ENCODE data around the gene STK17B.

The STK17B gene

DNA sequence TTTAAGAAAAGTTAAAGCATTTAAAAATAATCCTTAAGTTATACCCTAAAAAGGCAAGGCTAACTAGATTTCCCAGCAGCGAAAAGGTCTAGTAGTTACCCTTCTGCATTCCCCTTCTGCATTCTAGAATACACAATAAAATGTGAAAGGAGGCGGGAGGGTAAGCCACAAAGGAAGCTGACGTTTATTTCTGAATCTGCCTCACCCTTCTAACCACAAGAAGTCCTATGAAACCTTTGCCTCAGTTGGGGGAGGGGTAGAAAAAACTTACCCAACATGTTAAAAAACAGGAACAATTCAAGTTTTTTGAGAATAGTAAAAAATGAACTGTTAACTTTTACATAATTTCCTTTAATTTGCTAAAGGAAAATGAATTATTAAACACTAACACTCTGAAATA is 11.3 kb downstream of the STK17B start:
- intact Hi-C loops (cut with micrococcal nuclease) = no loop called here
- Mint-ChIP-seq H3K4me1 (ENCODE audit: low read depth) (peaks cover 17% of the 10 kb centered on the region), H3K27me3 (no peaks in the 10 kb centered on the region), H3K36me3 (ENCODE audit: low read depth) (peaks cover 45% of the 10 kb centered on the region), H3K9me3 (no peaks in the 10 kb centered on the region), H3K27ac (peak overlapping the region; percentile 32), H3K4me3 (no peak overlapping the region)

DNA sequence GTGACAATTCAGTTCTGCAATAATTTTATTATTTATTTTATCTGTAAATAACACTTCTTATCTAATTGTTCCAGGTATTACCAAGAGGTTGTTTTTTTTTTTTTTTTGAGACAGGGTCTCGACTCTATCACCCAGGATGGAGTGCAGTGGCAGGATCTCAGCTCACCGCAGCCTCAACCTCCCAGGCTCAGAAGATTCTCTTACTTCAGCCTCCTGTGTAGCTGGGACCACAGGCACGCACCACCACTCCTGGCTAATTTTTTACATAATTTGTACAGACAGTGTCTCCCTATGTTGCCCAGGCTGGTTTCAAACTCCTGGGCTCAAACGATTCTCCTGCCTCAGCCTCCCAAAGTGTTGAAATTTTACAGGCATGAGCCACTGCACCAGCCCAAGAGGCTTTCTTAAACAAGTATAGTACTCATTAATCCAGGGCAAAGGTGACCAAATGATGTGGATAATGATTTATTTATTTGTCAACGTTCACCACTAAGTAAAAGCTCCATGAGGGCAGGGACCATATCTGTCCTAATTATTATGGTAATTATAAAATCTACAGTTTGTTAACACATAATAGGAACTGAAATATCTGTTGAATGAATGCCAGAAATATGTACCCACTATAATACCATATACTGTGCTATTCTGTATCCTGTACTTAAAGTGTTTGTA is 12.0 kb downstream of the STK17B start:
- intact Hi-C loops (cut with micrococcal nuclease) = no loop called here
- H3K4me3 Mint-ChIP-seq = peak overlapping the region; percentile 60
- peaks cover 11% of the 10 kb centered on the region for H3K4me1 Mint-ChIP-seq (ENCODE audit: low read depth)

DNA sequence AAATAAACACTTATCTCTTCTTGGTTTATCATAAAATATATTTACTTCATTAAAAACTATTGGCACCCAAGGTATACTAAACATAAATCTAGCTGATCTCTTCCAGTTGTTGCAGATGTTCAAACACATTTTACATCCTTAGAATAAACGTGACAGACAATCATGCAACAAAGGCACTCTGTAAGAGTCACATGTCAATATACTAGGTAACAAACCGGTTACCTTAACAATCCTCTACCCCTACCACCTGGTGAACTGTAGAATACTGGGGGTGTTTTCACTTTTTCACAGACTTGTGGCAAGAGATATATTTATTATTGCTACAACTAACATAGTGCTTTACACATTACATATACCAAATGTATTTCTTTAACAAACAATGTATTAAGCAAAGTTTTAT is 15.8 kb downstream of the STK17B start:
- Mint-ChIP-seq H3K4me1 (ENCODE audit: low read depth) (peaks cover 15% of the 10 kb centered on the region), H3K9me3 (no peaks in the 10 kb centered on the region), H3K36me3 (ENCODE audit: low read depth) (peaks cover 48% of the 10 kb centered on the region), H3K4me3 (no peak overlapping the region), H3K27ac (no peak overlapping the region), H3K27me3 (no peaks in the 10 kb centered on the region)
- intact Hi-C loops (cut with micrococcal nuclease) = no loop called here

More for the DNA sequence above, 12.0 kb downstream of the STK17B start:
- Mint-ChIP-seq H3K36me3 (ENCODE audit: low read depth) (peaks cover 46% of the 10 kb centered on the region), H3K9me3 (no peaks in the 10 kb centered on the region), H3K27me3 (no peaks in the 10 kb centered on the region), H3K27ac (peak overlapping the region; percentile 91)

DNA sequence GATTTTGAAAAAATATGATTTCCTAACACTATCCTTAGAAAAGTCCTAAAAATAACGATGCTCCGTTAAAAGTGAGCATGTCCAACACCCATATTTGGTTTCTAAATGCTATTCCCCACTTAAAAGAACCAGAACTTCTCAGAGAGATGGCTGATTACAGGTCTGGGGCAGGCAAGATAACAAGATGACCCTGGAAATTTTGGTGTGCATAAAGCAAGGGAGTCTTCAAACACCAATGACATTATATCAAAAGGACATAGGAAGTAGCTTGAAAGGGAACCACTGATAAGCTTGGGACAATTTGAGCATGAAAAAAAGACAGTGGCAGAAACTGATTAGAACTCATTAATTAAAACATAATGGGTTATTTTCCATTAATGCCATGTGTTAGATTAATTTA is 17.9 kb downstream of the STK17B start:
- intact Hi-C loops (cut with micrococcal nuclease) = loop anchor here (5.0 kb wide), 1 partner anchor 124 kb away; no protein-coding TSS in a partner anchor
- no peak overlapping the region for H3K4me3 Mint-ChIP-seq
- H3K27ac Mint-ChIP-seq = peak overlapping the region; percentile 45
- no peaks in the 10 kb centered on the region for H3K27me3 Mint-ChIP-seq
- H3K9me3 Mint-ChIP-seq = no peaks in the 10 kb centered on the region
- H3K36me3 Mint-ChIP-seq (ENCODE audit: low read depth) = peaks cover 55% of the 10 kb centered on the region
- peaks cover 21% of the 10 kb centered on the region for H3K4me1 Mint-ChIP-seq (ENCODE audit: low read depth)

DNA sequence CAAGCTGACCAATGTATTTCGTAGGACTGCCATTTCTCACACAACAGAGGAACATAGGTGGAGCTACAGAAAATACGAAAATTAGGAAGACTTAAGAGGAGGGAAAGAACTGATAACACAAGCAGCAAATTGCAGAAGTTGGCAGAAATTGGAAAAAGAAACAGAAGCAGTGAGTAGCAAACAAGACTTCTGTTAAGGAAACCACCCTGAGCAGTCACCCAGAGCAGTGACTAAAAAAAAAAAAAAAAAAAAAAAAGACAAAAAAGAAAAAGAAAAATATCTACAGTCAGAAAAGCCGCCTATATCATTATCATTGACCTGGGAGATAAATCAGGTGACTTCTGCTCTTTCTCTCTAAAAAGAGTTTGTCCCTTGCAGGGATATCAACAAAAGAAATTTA is 21.4 kb downstream of the STK17B start:
- Mint-ChIP-seq H3K36me3 (ENCODE audit: low read depth) (peaks cover 68% of the 10 kb centered on the region), H3K4me1 (ENCODE audit: low read depth) (peaks cover 28% of the 10 kb centered on the region), H3K9me3 (no peaks in the 10 kb centered on the region), H3K4me3 (no peak overlapping the region), H3K27me3 (no peaks in the 10 kb centered on the region), H3K27ac (peak overlapping the region; percentile 74)
- intact Hi-C loops (cut with micrococcal nuclease) = loop anchor here (5.0 kb wide), 1 partner anchor 127 kb away; no protein-coding TSS in a partner anchor

DNA sequence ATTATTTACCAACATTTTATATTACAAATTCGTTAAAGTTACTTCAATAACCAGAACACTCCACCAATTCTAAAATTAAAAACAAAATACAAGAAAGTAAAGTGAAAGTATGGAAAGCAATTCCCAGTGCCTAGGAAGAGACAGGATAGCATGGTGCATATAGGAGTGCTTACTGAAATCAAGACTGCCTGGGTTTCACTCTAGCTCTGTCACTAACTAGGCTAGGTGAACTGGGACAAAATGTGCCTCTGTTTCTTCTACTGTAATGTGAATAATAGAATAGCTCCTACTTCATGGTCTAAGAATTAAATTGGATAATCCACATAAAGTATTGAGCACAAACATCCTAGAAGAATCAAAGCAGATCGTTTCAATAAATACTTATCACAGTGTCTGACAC is 22.6 kb downstream of the STK17B start:
- peaks cover 68% of the 10 kb centered on the region for H3K36me3 Mint-ChIP-seq (ENCODE audit: low read depth)
- H3K9me3 Mint-ChIP-seq = no peaks in the 10 kb centered on the region
- H3K27me3 Mint-ChIP-seq = no peaks in the 10 kb centered on the region
- intact Hi-C loops (cut with micrococcal nuclease) = no loop called here
- no peak overlapping the region for H3K27ac Mint-ChIP-seq
- peaks cover 22% of the 10 kb centered on the region for H3K4me1 Mint-ChIP-seq (ENCODE audit: low read depth)
- H3K4me3 Mint-ChIP-seq = no peak overlapping the region

DNA sequence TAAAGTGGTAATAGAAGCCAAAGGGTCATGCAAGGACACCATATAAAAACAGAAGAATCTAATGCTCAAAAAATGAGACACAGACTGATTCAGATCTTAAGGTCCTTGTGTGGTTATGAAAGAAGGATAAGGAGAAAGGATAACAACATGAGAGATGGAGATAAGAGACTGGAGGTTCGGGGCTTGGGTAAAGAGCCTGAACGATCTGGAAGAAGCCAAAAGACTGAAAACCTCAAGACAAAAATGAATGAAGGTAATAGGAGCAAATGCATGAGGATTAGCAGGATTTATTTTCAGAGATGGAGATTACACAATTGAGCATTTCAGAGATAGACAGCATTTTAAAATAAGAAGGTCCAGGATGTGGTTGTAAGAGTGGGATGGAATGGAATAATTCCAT is 26.1 kb downstream of the STK17B start:
- Mint-ChIP-seq H3K9me3 (no peaks in the 10 kb centered on the region), H3K4me3 (no peak overlapping the region)

DNA sequence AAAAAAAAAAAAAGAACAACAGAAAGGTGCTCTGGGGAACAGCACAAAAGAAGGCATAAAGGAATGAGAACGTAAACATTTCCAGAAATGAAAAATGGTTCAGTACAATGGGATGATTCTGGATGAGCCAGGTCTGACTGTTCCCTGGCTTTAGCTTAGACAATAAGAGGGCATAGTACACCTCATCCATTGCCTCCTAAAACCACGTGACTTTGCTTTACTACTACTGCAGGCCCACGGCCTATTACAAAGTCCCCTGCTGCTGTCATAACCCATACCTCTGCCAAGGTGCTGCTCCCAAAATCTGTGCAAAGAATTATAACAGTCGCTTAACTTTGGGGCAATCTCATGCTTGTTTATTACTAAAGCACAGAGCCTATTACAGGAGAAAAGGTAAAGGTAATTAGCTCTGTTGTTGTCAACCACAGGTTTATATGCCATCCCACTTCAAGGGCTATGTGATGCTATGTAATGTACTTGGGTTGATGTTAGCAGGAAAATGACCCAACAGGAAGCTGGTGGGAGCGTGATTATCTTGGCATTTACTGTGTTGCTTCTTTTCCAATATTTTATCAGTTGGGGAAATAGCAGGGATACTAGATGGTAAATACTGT is 26.8 kb downstream of the STK17B start:
- intact Hi-C loops (cut with micrococcal nuclease) = no loop called here

More for the DNA sequence above, 26.1 kb downstream of the STK17B start:
- Mint-ChIP-seq H3K27me3 (no peaks in the 10 kb centered on the region), H3K27ac (no peak overlapping the region), H3K36me3 (ENCODE audit: low read depth) (peaks cover 83% of the 10 kb centered on the region), H3K4me1 (ENCODE audit: low read depth) (peaks cover 20% of the 10 kb centered on the region)
- intact Hi-C loops (cut with micrococcal nuclease) = no loop called here

DNA sequence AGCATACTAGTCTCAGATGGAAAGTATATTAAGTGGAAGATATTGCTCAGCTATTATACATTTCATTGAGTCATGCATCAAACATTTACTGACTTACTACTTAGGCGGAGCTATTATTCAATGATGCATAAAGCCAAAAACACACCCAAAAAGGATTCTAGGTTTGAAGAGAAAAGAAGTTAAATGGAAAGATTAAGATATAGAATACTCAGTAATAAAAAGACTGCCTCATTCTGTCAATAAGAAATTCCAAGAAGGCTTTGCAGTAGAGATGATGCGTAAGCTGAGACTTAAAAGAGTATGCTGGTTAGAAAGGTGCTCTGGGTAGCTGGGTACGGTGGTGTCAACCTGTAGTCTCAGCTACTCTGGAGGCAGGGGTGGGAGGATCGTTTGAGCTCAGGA is 27.6 kb downstream of the STK17B start:
- peaks cover 14% of the 10 kb centered on the region for H3K4me1 Mint-ChIP-seq (ENCODE audit: low read depth)
- no peaks in the 10 kb centered on the region for H3K9me3 Mint-ChIP-seq
- intact Hi-C loops (cut with micrococcal nuclease) = no loop called here
- H3K27ac Mint-ChIP-seq = no peak overlapping the region
- H3K36me3 Mint-ChIP-seq (ENCODE audit: low read depth) = peaks cover 91% of the 10 kb centered on the region
- no peak overlapping the region for H3K4me3 Mint-ChIP-seq
- no peaks in the 10 kb centered on the region for H3K27me3 Mint-ChIP-seq

More for the DNA sequence above, 26.8 kb downstream of the STK17B start:
- Mint-ChIP-seq H3K27ac (no peak overlapping the region), H3K36me3 (ENCODE audit: low read depth) (peaks cover 89% of the 10 kb centered on the region), H3K9me3 (no peaks in the 10 kb centered on the region), H3K27me3 (no peaks in the 10 kb centered on the region), H3K4me1 (ENCODE audit: low read depth) (peaks cover 14% of the 10 kb centered on the region), H3K4me3 (no peak overlapping the region)

DNA sequence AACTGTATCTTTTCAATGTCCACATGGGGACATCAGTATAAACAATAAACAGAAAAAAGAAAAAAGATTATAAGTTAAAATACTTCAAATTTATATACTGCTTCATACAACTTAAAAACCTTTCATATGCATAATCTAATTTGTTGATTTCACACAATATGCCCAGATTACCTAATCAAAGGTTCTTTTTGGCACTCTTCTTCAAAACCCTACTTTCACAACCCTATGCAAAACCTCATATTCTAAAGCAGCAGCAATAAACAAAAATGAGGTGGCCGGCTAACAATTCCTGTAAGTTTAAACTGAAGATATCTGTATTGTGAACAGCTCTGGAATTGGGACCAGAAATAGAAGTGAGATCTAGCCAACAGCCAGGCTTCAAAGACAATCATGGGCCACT is 28.6 kb downstream of the STK17B start:
- intact Hi-C loops (cut with micrococcal nuclease) = no loop called here
- H3K9me3 Mint-ChIP-seq = no peaks in the 10 kb centered on the region
- peak overlapping the region; percentile 59 for H3K27ac Mint-ChIP-seq
- H3K4me1 Mint-ChIP-seq (ENCODE audit: low read depth) = peaks cover 14% of the 10 kb centered on the region
- no peak overlapping the region for H3K4me3 Mint-ChIP-seq
- H3K36me3 Mint-ChIP-seq (ENCODE audit: low read depth) = peaks cover 95% of the 10 kb centered on the region
- no peaks in the 10 kb centered on the region for H3K27me3 Mint-ChIP-seq

DNA sequence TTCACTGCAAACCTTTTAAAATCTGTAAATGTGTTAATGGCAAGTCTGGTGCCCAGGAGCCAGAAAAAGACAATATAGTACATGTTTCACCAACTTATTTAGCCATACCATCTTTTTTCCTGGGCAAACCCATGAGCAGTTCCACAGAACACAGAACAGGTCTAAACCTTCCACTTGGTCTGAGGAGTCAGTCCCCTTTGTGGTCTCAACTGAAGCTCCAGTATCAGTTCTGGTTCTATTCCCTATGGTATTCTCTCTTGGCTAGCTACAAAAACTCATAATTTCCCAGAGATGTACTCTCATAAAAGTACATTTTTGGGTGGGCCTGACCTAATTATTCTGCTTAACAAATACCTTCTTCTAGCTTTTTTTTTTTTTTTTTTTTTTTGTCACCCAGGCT is 31.2 kb downstream of the STK17B start:
- Mint-ChIP-seq H3K4me3 (no peak overlapping the region), H3K36me3 (ENCODE audit: low read depth) (peaks cover 95% of the 10 kb centered on the region), H3K27me3 (no peaks in the 10 kb centered on the region), H3K27ac (no peak overlapping the region), H3K9me3 (no peaks in the 10 kb centered on the region), H3K4me1 (ENCODE audit: low read depth) (peaks cover 10% of the 10 kb centered on the region)
- intact Hi-C loops (cut with micrococcal nuclease) = no loop called here

DNA sequence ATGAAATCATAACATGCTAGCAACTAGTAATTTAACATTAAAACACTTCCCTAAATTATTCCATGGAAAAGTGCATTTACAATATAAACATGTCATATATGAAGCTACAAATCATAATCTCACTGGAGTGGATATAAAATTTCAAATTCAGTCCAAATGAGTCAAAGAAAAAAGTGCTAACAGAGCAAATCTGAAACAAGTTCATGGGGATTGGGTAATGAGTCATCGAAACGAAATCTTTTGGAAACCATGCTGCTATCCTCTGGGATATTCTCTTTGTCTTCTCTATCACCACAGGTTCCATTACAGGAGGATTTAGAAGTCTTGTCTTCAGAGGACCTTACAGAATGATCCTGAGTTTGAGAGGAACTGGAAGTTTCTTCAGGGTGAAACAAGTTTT is 34.1 kb downstream of the STK17B start:
- H3K4me3 Mint-ChIP-seq = no peak overlapping the region
- intact Hi-C loops (cut with micrococcal nuclease) = loop anchor here (10.0 kb wide), 1 partner anchor 52 kb away; no protein-coding TSS in a partner anchor

DNA sequence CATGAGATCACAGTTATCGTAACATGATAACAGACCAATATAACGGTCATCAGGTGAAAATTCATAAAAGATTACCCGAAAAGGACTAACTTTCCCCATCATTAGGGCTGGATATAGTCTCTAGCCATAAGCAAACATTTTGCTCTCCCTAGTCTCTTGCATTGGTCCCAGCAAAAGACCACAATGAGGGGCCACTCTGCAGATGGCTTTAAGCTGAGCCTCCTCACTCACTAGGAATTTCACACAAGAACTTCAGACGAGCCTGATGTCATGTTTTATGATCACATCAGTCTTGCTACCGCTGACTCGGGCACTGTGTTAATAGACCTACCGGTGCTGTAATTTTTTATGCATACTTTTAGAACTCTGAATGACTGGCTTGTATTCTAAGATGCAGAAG is 35.2 kb downstream of the STK17B start:
- H3K36me3 Mint-ChIP-seq (ENCODE audit: low read depth) = peaks cover 87% of the 10 kb centered on the region
- no peaks in the 10 kb centered on the region for H3K4me1 Mint-ChIP-seq (ENCODE audit: low read depth)
- intact Hi-C loops (cut with micrococcal nuclease) = loop anchor here (10.0 kb wide), 1 partner anchor 51 kb away; no protein-coding TSS in a partner anchor
- peaks cover 22% of the 10 kb centered on the region for H3K9me3 Mint-ChIP-seq
- H3K4me3 Mint-ChIP-seq = no peak overlapping the region
- no peaks in the 10 kb centered on the region for H3K27me3 Mint-ChIP-seq
- H3K27ac Mint-ChIP-seq = no peak overlapping the region

More for the DNA sequence above, 34.1 kb downstream of the STK17B start:
- H3K27me3 Mint-ChIP-seq = no peaks in the 10 kb centered on the region
- H3K9me3 Mint-ChIP-seq = peaks cover 10% of the 10 kb centered on the region
- no peak overlapping the region for H3K27ac Mint-ChIP-seq
- peaks cover 92% of the 10 kb centered on the region for H3K36me3 Mint-ChIP-seq (ENCODE audit: low read depth)
- no peaks in the 10 kb centered on the region for H3K4me1 Mint-ChIP-seq (ENCODE audit: low read depth)

Measured in dendritic cell treated with granulocyte-macrophage colony-stimulating factor and Interleukin-4, amounts not matched to agents 40 ng/mL and 50 ng/mL, for 4 days (primary cell).